GM23338 (cell line): Measurements from ENCODE around the gene GAGE12G.
"Not testable (repeated sequence)": the region's sequence is repeated elsewhere in the genome, so short reads cannot be mapped to it uniquely, and the experiment has no call there.

Source experiments
- CTCF ChIP-seq, 2 experiments: fragments of 200-600 bp in 1 of 2; sonication (generic) in 1 of 2; conservative IDR thresholded peaks; 2 replicates each; pipeline versions ENCODE4 v1.5.1 to v1.6.1; 2016 to 2017; ENCODE audit warnings: antibody characterized with exemption in 2 of 2, low read depth in 2 of 2, mild to moderate bottlenecking in 2 of 2, moderate library complexity in 1 of 2
- EZH2 ChIP-seq: fragments of 200-600 bp; sonication (generic); IDR thresholded peaks from one replicate; pipeline ENCODE4 v1.8.0; 2017; ENCODE audit warnings: antibody characterized with exemption, mild to moderate bottlenecking, low read depth; ENCODE audit not compliant: unreplicated experiment
- EZH2phosphoT487 ChIP-seq: fragments of 200-600 bp; sonication (generic); IDR thresholded peaks from one replicate; pipeline ENCODE4 v1.8.1; 2018; ENCODE audit warnings: antibody characterized with exemption; ENCODE audit not compliant: unreplicated experiment
- JUNB ChIP-seq: IDR thresholded peaks from one replicate; pipeline ENCODE4 v1.6.1; 2016; ENCODE audit warnings: antibody characterized with exemption; ENCODE audit not compliant: unreplicated experiment
- POLR2AphosphoS5 ChIP-seq: IDR thresholded peaks from 2 replicates; pipeline ENCODE4 v1.6.1; 2016; ENCODE audit warnings: antibody characterized with exemption, low read depth

GRCh38 chrX:49550989-49551388, 19.2 kb upstream of the GAGE12G start, which contains the start of gene GAGE12E:
- TF ChIP-seq CTCF (conservative IDR thresholded peaks at IDR 0.05; ENCODE audit: low read depth in 2 of 2); EZH2phosphoT487; JUNB; EZH2; POLR2AphosphoS5: not testable (repeated sequence)
